Mucosa of descending colon (tissue), 3 donors: Measurements from ENCODE around the gene UPK1A. TPM values are rescaled to one million over a fixed set of nuclear protein-coding genes. Genes with fewer than 3 reads are reported as not detected.
A peak's percentile ranks its signal among the peaks of the same experiment; 100 is the strongest.
"Not testable (repeated sequence)": the region's sequence is repeated elsewhere in the genome, so short reads cannot be mapped to it uniquely, and the experiment has no call there.

Source experiments
- ATAC-seq: fragments of 200-7000 bp; cut with Tn5 transposase; one replicate; pipeline ENCODE4 v1.9.1; 2020; ENCODE audit warnings: mild to moderate bottlenecking, moderate library complexity
- DNase-seq, 3 donors: peaks; one replicate each; pipeline ENCODE4 v3.0.0-alpha.2; 2020
- H3K36me3 ChIP-seq: fragments of 200-600 bp; one replicate; pipeline ENCODE4 v1.8.0; 2021; ENCODE audit warnings: low read depth, mild to moderate bottlenecking
- H3K4me1 ChIP-seq: fragments of 200-600 bp; one replicate; pipeline ENCODE4 v1.8.0; 2021; ENCODE audit warnings: low read depth, mild to moderate bottlenecking
- H3K4me3 ChIP-seq: fragments of 200-600 bp; one replicate; pipeline ENCODE4 v1.8.0; 2021; ENCODE audit warnings: mild to moderate bottlenecking
- H3K9me3 ChIP-seq: fragments of 200-600 bp; one replicate; pipeline ENCODE4 v1.8.0; 2021; ENCODE audit warnings: mild to moderate bottlenecking
- CTCF ChIP-seq: fragments of 200-600 bp; IDR thresholded peaks from one replicate; pipeline ENCODE4 v1.8.0; 2022; ENCODE audit warnings: antibody characterized with exemption, mild to moderate bottlenecking
- intact Hi-C, 2 donors: fragments of 100-400 bp; cut with DNase I in 1 of 2; cut with micrococcal nuclease in 1 of 2; formaldehyde crosslinking; loops; one replicate each; pipeline versions ENCODE4 v1.11.0 to v1.11.1; 2022; cut with DNase I, micrococcal nuclease
- total RNA-seq, 3 donors: library from RNA; stranded (reverse); fragmentation: NEBNext Ultra II Directional in 2 of 3; extraction: Animal tissue kit (Norgen Biotek cat#: 25700) in 2 of 3; gene quantifications; one replicate each; pipeline versions ENCODE4 v1.2.1 to v1.2.4, GENCODE V29; 2021 to 2023
- donor health status: DM: no; HTN: no; CAD: no; lungs with moderate emphysema.
- donor health status: DM: no; HTN: no; CAD: no.
- donor health status: DM: no; HTN: yes; CAD: no.

Gene UPK1A
- total RNA-seq, 3 donors from 2014 or later, result not detected

GRCh38 chr19:35644987-35645679, 21.2 kb upstream of the UPK1A start:
- ATAC-seq (peak; percentile 20), DNase-seq (peak; percentile 88 to 90 (median 89))
- peaks cover 31% of the 10 kb centered on the region for H3K4me1 ChIP-seq
- intact Hi-C loops, result loop anchor here in 1 of 2 donors (5.0 kb wide), 1 partner anchor 398 kb away; the partner anchor contains the start of gene LSR
- H3K36me3 ChIP-seq, result no peaks in the 10 kb centered on the region
- peak overlapping the region; percentile 30 for H3K4me3 ChIP-seq
- no peaks in the 10 kb centered on the region for H3K9me3 ChIP-seq
- no peak for TF ChIP-seq CTCF

- no peak for DNase-seq
- H3K36me3 ChIP-seq, result no peaks in the 10 kb centered on the region
- intact Hi-C loops, result loop anchor here in 1 of 2 donors (5.0 kb wide), 1 partner anchor 399 kb away; the partner anchor contains the start of gene LSR
- no peak for ATAC-seq
- peaks cover 31% of the 10 kb centered on the region for H3K4me1 ChIP-seq
- no peak for TF ChIP-seq CTCF
- no peaks in the 10 kb centered on the region for H3K9me3 ChIP-seq
- no peak overlapping the region for H3K4me3 ChIP-seq
Observed at GRCh38 chr19:35645680-35646511, 20.4 kb upstream of the UPK1A start.

GRCh38 chr19:35648017-35648961, 18.0 kb upstream of the UPK1A start, which contains the start of gene COX6B1:
TSS of gene COX6B1 (plus strand) at chr19:35648323. CDS start at chr19:35651244, 2,921 bp downstream.
- Histone ChIP-seq H3K9me3 (no peaks in the 10 kb centered on the region), H3K4me1 (peaks cover 26% of the 10 kb centered on the region), H3K4me3 (peak within 1 kb of the TSS; percentile 67), H3K36me3 (no peaks in the 10 kb centered on the region)
- peak; percentile 90 to 96 (median 94) for DNase-seq
- peak; percentile 77 for ATAC-seq
- no peak for TF ChIP-seq CTCF
- intact Hi-C loops, result loop anchor here in 1 of 2 donors (5.0 kb wide), 1 partner anchor 401 kb away; the partner anchor contains the start of gene LSR

- Histone ChIP-seq H3K4me1 (peaks cover 17% of the 10 kb centered on the region), H3K4me3 (no peak overlapping the region), H3K36me3 (peaks cover 12% of the 10 kb centered on the region), H3K9me3 (no peaks in the 10 kb centered on the region)
- intact Hi-C loops, result no loop called here
- ATAC-seq (no peak), DNase-seq (no peak)
- TF ChIP-seq CTCF, result no peak
Observed at GRCh38 chr19:35650581-35650980, 15.7 kb upstream of the UPK1A start.

GRCh38 chr19:35654828-35655227, 11.5 kb upstream of the UPK1A start:
- intact Hi-C loops, DNase-seq, H3K9me3 ChIP-seq, H3K4me3 ChIP-seq, H3K4me1 ChIP-seq, ATAC-seq: not testable (repeated sequence)
- H3K36me3 ChIP-seq, result peaks cover 21% of the 10 kb centered on the region
